Stimulated activated CD8-positive, alpha-beta memory T cell treated with anti-CD3 and anti-CD28 coated beads, Interleukin-2, amount 100 ng/mL, for 48 hours (primary cell): ENCODE measurements around the gene DNPEP.

ENCODE experiments used
- DNase-seq, 2 donors: peaks; one replicate each; pipeline ENCODE4 v3.0.0-alpha.2; 2020; ENCODE audit warnings: low read depth in 2 of 2

DNPEP gene

DNA sequence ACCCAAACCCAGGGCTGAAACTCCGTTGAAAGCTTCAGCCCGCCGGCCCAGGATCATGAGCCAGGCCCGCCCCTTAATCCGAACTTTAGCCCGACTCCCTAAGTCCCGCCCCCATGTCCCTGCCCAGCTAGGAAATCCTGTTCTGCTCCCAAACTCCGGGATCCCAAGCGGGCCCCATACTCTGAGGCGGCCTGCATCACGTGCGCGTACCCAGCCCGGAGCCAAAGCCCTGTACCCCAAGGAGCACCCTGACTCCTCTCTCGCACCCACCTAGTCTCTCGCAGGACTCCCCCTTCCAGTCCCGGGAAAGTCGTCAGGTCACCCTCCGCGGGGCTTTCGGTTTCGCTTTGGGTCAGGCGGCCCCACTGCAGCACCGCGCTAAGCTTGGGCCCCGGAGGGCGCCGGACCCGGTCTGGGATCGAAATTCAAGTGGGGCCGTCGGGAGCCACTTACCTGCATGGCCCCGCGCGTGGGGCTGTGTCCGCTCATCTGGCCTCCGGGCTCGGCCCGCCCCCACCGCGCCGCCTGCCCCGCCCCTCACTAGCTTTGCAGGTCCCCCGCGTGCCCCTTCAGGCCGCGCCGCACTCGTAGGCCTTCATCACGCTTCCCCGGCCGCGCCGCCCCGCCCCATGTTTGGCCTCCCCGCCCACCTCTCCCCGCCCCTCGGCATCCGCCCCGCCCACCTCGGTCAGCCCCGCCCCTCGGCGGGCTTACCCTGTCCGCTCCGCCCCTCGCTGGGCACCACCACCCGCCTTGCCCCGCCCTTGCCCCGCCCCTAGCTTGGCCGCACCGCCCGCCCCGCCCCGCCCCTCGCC lies at the start of gene DNPEP:
DNPEP (minus strand) TSS at position 607 of the 815 bp plus-strand sequence; CDS start at position 489, 118 bp downstream.
- peak; percentile 91 to 94 for DNase-seq

DNA sequence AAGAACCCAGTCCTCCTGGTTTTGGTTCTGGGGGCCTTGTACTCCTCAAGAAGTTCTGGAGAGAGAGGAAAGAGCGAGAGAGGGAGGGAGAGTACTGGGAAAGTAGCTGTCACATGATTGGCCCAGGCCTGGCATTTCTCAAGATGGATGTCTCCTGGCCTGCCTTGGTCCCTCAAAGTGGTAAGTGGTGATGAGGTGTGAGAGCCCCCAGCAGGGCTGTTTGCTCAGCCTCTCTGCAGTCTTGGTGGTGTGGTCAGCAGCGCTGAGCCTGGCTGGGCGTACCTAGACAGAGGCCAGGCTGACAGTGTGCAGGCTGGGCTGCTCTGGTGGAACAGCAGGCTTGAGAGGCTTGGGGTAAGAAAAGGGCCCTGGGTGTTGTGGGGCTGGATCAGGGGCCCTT lies 49.4 kb upstream of the DNPEP start:
- no peak for DNase-seq

GRCh38 chr2:219436491-219436890 lies 48.8 kb upstream of the DNPEP start:
- DNase-seq, result no peak

DNA sequence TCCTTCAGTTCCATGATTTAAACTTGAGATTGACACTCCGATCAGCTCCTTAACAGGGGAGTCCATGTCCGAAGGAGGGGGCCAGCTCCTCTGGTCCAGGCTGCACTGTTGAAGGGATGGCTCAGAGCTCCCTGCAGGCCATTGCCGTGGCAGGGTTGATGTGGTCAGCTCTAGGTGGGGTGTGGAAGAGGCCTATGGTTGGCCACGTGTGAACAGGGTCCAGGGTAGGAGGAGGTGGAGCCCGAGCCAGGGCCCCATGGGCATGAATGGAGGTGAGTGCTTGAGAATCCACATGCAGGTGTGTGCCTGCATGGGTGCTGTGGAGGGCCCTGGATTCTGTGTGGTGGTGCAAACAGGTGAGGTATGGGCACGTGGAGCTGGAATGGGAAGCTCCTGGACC lies 48.0 kb upstream of the DNPEP start:
- DNase-seq, result no peak

GRCh38 chr2:219434718-219435525 lies 47.2 kb upstream of the DNPEP start, which contains the start of gene SPEG:
Gene SPEG (plus strand): TSS chr2:219434843. CDS start chr2:219434978, 135 bp downstream.
- no peak for DNase-seq

GRCh38 chr2:219434468-219434717 lies 46.7 kb upstream of the DNPEP start:
- DNase-seq, result no peak

DNA sequence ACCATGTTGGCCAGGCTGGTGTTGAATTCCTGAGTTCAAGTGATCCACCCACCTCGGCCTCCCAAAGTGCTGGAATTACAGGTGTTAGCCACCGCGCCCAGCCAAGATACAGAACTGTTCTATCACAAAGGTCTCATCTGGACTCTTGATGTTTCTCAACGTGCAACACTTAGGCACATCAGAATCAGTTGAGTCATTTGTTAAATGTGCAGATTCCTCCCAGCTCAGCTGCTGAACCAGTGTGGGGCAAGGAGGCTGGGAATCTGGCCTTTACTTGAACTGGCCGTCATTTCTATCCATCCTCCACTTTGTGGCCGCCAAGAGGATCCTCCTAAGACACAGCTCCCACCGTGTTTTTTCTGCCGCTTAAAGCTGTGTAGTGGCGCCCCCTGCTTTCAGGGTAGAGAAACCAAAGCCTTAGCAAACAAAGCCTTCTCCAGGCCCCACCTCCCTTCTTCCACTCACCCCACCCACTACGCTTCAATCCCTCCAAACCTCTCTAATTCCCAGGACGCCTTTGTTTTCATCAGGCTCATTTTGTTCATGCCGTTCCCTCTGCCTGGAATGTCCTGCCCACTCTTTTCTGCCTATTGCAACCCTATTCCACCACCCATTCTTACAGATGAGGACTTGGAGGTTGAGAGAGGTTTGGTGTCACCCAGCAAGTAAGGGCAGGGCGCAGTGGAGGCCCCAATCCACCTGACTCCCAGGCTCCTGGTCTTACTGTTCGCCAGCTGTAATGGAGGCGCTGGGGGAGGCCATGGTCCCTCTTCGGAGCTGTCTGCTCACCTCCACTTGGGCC lies 46.2 kb upstream of the DNPEP start:
- peak in 1 of 2 donors; percentile 25 for DNase-seq

DNA sequence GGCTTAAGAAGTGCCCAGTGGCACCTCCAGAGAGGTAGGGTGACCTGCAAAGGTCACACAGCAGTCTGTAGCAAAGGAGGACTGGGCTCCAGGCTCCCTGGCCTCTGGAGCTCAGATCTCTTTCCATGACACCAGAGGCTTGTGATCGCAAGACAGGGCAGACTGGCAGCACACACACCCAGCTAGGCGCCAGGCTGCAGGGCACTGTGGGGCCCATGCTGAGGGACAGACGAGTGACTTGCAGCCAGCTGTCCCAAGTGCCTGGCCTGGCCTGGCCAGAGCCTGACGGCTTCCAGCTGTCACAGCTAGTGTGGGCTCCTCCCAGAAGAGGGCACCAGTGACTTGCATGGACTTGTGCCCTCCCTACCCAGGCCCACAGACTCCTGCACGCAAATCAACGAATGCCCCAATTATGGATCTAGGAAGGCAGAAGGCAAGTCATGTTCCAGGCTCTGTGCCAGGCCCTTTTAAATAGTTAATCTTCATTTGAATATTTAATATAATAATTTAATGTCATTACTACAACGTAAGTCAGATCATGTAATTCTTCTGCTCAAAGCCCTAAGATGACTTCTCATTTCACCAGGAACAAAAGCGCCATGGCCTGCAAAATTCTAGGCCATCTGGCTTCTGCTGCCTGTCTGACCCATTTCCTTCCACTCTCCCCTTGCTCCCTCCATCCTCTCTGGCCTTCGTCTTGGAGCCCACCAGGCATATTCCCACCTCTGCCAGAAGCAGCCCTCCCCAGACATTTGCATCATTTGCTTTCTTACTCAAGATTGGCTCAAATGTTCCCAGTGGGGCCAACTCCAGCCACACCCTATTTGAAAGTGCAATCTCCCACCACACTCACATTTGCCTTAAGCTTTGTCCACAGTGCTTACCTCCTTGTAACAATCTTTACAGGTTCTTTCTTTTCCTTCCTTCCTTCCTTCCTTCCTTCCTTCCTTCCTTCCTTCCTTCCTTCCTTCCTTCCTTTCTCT lies 43.2 kb upstream of the DNPEP start:
- DNase-seq, result no peak

DNA sequence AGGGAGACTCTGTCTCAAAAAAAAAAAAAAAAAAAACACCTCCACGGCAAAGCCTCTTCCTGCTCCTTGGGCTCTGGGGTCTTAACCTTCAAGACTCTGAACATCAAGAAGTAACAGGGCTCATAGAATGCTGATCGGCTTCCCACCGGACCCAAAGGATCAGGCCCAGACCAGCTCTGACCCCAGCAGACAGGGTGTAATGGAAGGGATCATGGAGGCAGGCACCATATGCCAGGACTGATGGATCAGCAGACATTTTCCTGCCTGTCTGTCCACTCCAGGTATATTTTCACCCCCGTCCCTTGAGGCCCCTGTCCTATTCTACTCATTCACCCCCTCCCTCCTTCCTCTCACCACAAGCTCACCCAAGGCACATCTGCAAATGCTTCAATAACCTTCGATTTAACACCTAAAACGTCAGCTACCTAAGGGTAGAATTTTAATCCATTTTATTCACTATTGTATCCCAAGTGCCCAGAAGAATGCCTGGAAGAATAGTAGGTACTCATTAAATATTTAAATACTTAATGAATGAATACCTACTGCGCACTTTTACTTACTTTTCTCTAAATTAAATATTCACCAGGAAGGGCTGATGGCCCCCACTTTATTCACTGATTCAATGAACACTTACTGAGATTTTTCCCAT lies 42.4 kb upstream of the DNPEP start:
- no peak for DNase-seq

DNA sequence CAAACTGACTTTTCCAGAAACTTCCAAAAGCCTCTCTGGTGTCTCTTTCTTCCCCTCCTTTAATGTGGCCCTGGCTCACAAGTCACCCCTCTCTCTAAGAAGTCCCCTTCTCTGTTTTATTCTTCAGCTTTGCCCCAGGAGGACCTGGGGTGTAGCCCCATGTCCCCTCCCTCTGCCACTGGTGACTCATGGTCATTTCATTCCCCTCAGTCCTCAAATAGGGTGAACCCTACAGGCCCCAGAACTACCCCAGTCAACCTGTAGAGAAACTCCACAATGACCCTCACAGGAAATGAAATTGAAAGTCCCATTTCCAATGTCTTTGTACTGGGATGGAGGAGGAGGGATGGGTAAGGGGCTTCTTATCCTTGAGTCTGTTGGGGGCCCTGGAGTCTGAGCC lies 40.8 kb upstream of the DNPEP start:
- DNase-seq, result no peak

DNA sequence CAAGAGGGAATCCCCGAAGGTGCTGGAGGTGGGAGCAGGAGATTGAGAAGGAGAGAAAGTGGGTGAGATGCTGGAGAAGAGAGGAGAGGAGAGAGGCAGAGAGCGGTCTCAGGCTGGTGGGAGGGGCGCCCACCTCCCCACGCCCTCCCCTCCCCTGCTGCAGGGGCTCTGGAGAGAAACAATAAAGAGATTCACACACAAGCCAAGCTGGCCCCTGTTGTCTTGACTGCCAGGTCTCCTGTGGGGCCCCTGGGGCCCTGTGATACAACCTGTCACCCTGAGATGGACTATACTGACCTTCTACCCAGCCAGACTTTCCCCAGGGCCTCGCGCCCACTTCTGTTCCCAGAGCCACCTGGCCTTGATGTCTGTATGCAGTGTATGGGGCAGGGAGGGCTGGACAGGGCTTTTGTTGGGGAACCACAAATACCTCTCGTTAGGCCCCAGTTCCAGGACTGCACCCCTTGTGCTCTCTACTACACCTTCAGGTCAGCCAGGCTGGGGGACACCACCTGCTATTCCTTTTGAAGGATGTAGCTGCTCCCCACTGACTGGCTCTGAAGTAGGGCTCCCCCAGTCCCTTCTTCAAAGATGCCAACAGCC lies 38.9 kb upstream of the DNPEP start:
- no peak for DNase-seq

- DNase-seq, result no peak
Observed at GRCh38 chr2:219426068-219426443, 38.3 kb upstream of the DNPEP start.

DNA sequence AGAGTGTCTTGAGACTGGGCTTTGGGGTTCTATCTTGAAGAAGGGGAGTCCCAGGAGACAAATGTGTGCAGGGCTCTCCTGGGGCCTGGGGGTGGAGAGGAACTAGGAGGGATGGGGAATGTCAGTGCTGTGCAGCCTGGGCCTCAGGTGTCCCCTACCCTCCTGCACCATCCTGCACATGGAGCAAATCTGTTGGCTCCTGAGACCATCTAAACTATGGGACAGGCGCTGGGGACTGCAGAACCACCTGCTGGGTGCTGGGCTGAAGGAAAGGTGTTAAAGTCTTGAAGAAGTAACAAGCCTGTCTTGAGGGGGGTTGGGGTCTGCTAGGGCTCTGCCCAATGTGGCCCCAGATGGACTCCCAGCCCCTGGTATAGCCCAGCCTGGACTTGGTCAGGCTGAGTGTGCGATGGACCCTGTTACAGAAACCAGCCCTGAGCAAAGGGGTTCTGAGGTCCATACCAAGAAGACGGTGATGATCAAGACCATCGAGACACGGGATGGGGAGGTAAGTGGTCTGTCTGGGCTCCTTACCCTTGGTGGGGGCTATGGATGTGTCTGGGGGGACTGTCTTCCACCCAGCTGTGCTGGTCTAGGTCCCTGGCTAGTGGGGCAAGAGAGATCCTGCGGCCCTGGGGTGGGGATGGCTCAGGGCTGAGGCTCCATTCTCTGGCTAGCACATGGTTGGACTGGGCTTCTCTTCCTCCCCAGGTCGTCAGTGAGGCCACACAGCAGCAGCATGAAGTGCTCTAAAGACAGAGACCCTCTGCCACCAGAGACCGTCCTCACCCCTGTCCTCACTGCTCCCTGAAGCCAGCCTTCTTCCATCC lies 37.7 kb upstream of the DNPEP start:
- no peak for DNase-seq

- no peak for DNase-seq
Observed at GRCh38 chr2:219423652-219424377, 36.1 kb upstream of the DNPEP start.

- no peak for DNase-seq
Observed at GRCh38 chr2:219422952-219423534, 35.3 kb upstream of the DNPEP start.

DNA sequence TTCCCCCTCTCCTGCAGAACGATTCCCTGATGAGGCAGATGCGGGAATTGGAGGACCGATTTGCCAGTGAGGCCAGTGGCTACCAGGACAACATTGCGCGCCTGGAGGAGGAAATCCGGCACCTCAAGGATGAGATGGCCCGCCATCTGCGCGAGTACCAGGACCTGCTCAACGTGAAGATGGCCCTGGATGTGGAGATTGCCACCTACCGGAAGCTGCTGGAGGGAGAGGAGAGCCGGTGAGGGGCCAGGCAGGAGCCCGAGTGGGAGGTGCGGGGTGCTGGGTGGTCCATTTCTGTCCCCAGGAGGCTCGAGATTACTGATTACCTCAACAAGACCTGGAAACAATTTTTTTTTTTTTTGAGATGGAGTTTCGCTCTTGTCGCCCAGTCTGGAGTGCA lies 33.6 kb upstream of the DNPEP start:
- no peak for DNase-seq

DNA sequence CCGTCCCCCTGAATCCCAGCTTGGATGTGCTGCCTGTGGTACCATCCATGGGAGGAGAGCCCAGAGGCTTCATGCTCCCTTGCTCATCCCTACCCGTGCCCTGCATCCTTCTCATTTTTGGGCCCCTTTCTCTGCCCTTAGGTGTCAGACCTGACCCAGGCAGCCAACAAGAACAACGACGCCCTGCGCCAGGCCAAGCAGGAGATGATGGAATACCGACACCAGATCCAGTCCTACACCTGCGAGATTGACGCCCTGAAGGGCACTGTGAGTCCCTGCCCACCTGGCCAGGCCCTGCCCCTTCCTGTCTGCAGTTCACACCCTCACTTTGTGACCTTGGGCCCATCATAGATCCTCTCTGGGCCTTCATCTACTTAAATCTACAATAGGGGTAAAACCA lies 33.0 kb upstream of the DNPEP start:
- DNase-seq, result no peak
